Measurements from ENCODE around the gene RASGRF1. TPM values are rescaled to one million over a fixed set of nuclear protein-coding genes. Genes with fewer than 3 reads are reported as not detected.

RASGRF1 gene
- total RNA-seq, 1 donor from 2014 or later, result not detected

GRCh38 chr15:79066391-79067071, 24.0 kb downstream of the RASGRF1 start:
- Histone ChIP-seq H3K36me3 (no peaks in the 10 kb centered on the region), H3K27ac (replicated peaks) (no peak overlapping the region), H3K27me3 (ENCODE audit: low read depth) (peaks cover 26% of the 10 kb centered on the region), H3K4me1 (no peaks in the 10 kb centered on the region), H3K9me3 (replicated peaks) (no peaks in the 10 kb centered on the region), H3K4me3 (no peak overlapping the region)
- DNase-seq, result no peak
- intact Hi-C loops (cut with micrococcal nuclease), result no loop called here
- no peak for TF ChIP-seq CTCF (IDR thresholded peaks at IDR 0.05; ENCODE audit: borderline replicate concordance)

DNA sequence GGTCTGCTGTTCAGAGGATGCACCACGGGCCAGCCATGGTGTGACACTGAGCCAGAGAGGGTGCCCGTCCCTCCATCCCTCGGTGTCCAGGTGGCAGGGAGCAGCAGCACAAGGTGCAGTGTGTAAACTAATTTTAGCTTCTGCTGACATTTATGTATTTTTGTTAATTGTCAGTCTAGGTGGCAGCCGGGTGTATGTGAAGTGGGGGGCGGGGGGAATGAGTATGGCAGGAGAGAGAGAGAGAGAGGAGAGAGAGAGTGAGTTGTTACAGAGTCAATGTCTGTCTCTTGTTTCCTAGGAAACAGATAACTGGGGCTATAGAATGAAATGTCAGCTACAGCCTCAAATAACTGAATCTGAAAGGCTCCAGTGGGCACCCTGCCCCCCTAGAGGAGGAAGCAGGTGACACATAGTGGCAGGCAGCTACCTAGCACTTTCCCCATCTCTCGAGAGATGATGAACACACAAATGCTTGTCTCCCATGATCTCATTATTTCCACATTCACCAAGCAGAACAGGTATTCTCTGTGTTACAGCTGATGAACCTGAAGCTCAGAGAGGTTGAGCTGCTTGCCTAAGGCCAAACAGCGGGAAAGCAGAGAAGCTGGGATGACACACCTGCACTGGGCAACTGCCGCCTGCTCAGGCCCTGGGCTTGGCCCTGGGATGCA, 24.7 kb downstream of the RASGRF1 start:
- intact Hi-C loops (cut with micrococcal nuclease), result no loop called here
- Histone ChIP-seq H3K9me3 (replicated peaks) (no peaks in the 10 kb centered on the region), H3K36me3 (no peaks in the 10 kb centered on the region), H3K4me1 (no peaks in the 10 kb centered on the region), H3K27ac (replicated peaks) (no peak overlapping the region), H3K27me3 (ENCODE audit: low read depth) (peaks cover 26% of the 10 kb centered on the region), H3K4me3 (no peak overlapping the region)
- no peak for TF ChIP-seq CTCF (IDR thresholded peaks at IDR 0.05; ENCODE audit: borderline replicate concordance)
- DNase-seq, result no peak

GRCh38 chr15:79065361-79065705, 25.2 kb downstream of the RASGRF1 start:
- TF ChIP-seq CTCF (IDR thresholded peaks at IDR 0.05; ENCODE audit: borderline replicate concordance), result no peak
- intact Hi-C loops (cut with micrococcal nuclease), result no loop called here
- DNase-seq, result no peak

GRCh38 chr15:79064496-79064895, 26.1 kb downstream of the RASGRF1 start:
- no peak for DNase-seq
- Histone ChIP-seq H3K36me3 (no peaks in the 10 kb centered on the region), H3K27ac (replicated peaks) (no peak overlapping the region), H3K27me3 (ENCODE audit: low read depth) (peaks cover 38% of the 10 kb centered on the region), H3K4me1 (no peaks in the 10 kb centered on the region), H3K9me3 (replicated peaks) (no peaks in the 10 kb centered on the region), H3K4me3 (no peak overlapping the region)
- TF ChIP-seq CTCF (IDR thresholded peaks at IDR 0.05; ENCODE audit: borderline replicate concordance), result no peak
- intact Hi-C loops (cut with micrococcal nuclease), result no loop called here

More at GRCh38 chr15:79065361-79065705, 25.2 kb downstream of the RASGRF1 start:
- no peaks in the 10 kb centered on the region for H3K9me3 ChIP-seq (replicated peaks)
- H3K27ac ChIP-seq (replicated peaks), result no peak overlapping the region
- H3K27me3 ChIP-seq (ENCODE audit: low read depth), result peaks cover 31% of the 10 kb centered on the region
- no peak overlapping the region for H3K4me3 ChIP-seq
- H3K36me3 ChIP-seq, result no peaks in the 10 kb centered on the region
- H3K4me1 ChIP-seq, result no peaks in the 10 kb centered on the region

DNA sequence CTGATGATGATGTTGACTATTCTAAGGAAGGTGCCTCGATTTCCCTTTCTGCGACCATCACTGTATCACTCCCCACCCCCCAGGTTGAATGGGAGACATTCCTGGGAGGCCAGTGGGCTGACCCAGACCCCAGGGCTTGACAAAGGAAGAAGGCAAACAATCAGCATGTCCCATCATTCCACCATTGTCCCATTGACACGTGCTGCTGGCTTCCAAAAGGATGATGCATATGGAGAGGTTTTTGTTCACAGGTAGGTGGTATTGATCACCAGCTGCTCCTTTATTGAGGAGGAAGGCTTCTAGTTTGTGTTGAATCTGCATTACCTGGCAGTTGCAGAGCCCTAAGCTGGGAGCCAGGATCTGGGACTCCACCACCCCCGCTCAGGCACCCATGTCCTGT, 30.4 kb downstream of the RASGRF1 start:
- H3K4me3 ChIP-seq, result no peak overlapping the region
- intact Hi-C loops (cut with micrococcal nuclease), result no loop called here
- no peak overlapping the region for H3K27ac ChIP-seq (replicated peaks)
- no peak for DNase-seq
- no peaks in the 10 kb centered on the region for H3K4me1 ChIP-seq
- H3K9me3 ChIP-seq (replicated peaks), result no peaks in the 10 kb centered on the region
- H3K36me3 ChIP-seq, result no peaks in the 10 kb centered on the region
- peaks cover 67% of the 10 kb centered on the region for H3K27me3 ChIP-seq (ENCODE audit: low read depth)
- TF ChIP-seq CTCF (IDR thresholded peaks at IDR 0.05; ENCODE audit: borderline replicate concordance), result no peak

Data from left ventricle myocardium inferior (tissue), 1 donor.